Measurements from ENCODE around the gene PRODH2.

Gene PRODH2

GRCh38 chr19:35812220-35813042 lies at the start of gene PRODH2:
TSS of gene PRODH2 (minus strand) at chr19:35812845. CDS start at chr19:35812805, 40 bp downstream.
- DNase-seq (ENCODE audit: low spot score): no peak

GRCh38 chr19:35861640-35862160 lies 49.1 kb upstream of the PRODH2 start:
- no peak for DNase-seq (ENCODE audit: low spot score)

GRCh38 chr19:35860818-35861639 lies 48.4 kb upstream of the PRODH2 start:
- no peak for DNase-seq (ENCODE audit: low spot score)

- no peak for DNase-seq (ENCODE audit: low spot score)
Measured at GRCh38 chr19:35860436-35860817, 47.8 kb upstream of the PRODH2 start.

GRCh38 chr19:35859414-35859813 lies 46.8 kb upstream of the PRODH2 start:
- DNase-seq (ENCODE audit: low spot score): no peak

GRCh38 chr19:35858311-35858710 lies 45.7 kb upstream of the PRODH2 start:
- no peak for DNase-seq (ENCODE audit: low spot score)

GRCh38 chr19:35856546-35857149 lies 44.0 kb upstream of the PRODH2 start, which contains the start of gene KIRREL2:
TSS of gene KIRREL2 (plus strand) at chr19:35856911. CDS start at chr19:35857120, 209 bp downstream.
- DNase-seq (ENCODE audit: low spot score): no peak

- no peak for DNase-seq (ENCODE audit: low spot score)
Measured at GRCh38 chr19:35853038-35853756, 40.6 kb upstream of the PRODH2 start.

- DNase-seq (ENCODE audit: low spot score): no peak
Measured at GRCh38 chr19:35852029-35852780, 39.6 kb upstream of the PRODH2 start, which contains the start of gene NPHS1. TSS of gene NPHS1 (minus strand) at chr19:35852504. CDS start at chr19:35851837, 667 bp downstream.

GRCh38 chr19:35851213-35852028 lies 38.8 kb upstream of the PRODH2 start:
- DNase-seq (ENCODE audit: low spot score): no peak

GRCh38 chr19:35848919-35849505 lies 36.4 kb upstream of the PRODH2 start:
- DNase-seq (ENCODE audit: low spot score): no peak

- no peak for DNase-seq (ENCODE audit: low spot score)
Measured at GRCh38 chr19:35848486-35848885, 35.8 kb upstream of the PRODH2 start.

- no peak for DNase-seq (ENCODE audit: low spot score)
Measured at GRCh38 chr19:35847911-35848310, 35.3 kb upstream of the PRODH2 start.

GRCh38 chr19:35846038-35846668 lies 33.5 kb upstream of the PRODH2 start:
- peak; percentile 74 for DNase-seq (ENCODE audit: low spot score)

- peak; percentile 87 for DNase-seq (ENCODE audit: low spot score)
Measured at GRCh38 chr19:35845215-35846037, 32.8 kb upstream of the PRODH2 start.

GRCh38 chr19:35844482-35845214 lies 32.0 kb upstream of the PRODH2 start:
- no peak for DNase-seq (ENCODE audit: low spot score)

Data from SW480 (cell line).